PC-9 (cell line): ENCODE measurements around the gene NCAN. TPM values are rescaled to one million over a fixed set of nuclear protein-coding genes. Genes with fewer than 3 reads are reported as not detected.

Experiments
- BruUV-seq: library from RNA; stranded (reverse); fragments of 400-500 nt; replicated peaks from 2 replicates; lab custom pipeline; 2021; lab: Mats Ljungman, UMichigan
- CTCF ChIA-PET: fragments of 300-600 bp; sonication (Branson Sonifier 250); formaldehyde crosslinking; loops from one replicate; lab custom pipeline; 2022; ENCODE audit warnings: antibody characterized with exemption; lab: Charles Lee
- POLR2A ChIA-PET: fragments of 300-600 bp; sonication (Branson Sonifier 250); formaldehyde crosslinking; loops from one replicate; lab custom pipeline; 2022; ENCODE audit warnings: antibody characterized with exemption; ENCODE audit not compliant: unreplicated experiment; lab: Charles Lee
- DNase-seq, 2 experiments: peaks; one replicate each; pipeline versions ENCODE4 v3.0.0 to v3.0.0-alpha.2; 2015 to 2022; ENCODE audit warnings: mixed read lengths in 1 of 2
- H2AFZ ChIP-seq: fragments of 200-600 bp; sonication (generic); 2 replicates; pipeline ENCODE4 v1.8.1; 2017; ENCODE audit warnings: antibody characterized with exemption
- H3F3A ChIP-seq: fragments of 200-600 bp; sonication (generic); 2 replicates; pipeline ENCODE4 v1.8.1; 2017; ENCODE audit warnings: antibody characterized with exemption, mild to moderate bottlenecking, low read depth; ENCODE audit not compliant: insufficient read depth
- H3K27ac ChIP-seq: fragments of 200-600 bp; sonication (generic); 2 replicates; pipeline ENCODE4 v1.6.1; 2016; ENCODE audit warnings: mixed run types
- H3K27me3 ChIP-seq: fragments of 200-600 bp; sonication (generic); 2 replicates; pipeline ENCODE4 v1.6.1; 2016; ENCODE audit warnings: low read depth, mixed run types; ENCODE audit not compliant: insufficient read depth
- H3K36me3 ChIP-seq: fragments of 200-600 bp; sonication (generic); 2 replicates; pipeline ENCODE4 v1.6.1; 2016; ENCODE audit warnings: low read depth, mixed run types
- H3K4me1 ChIP-seq: fragments of 200-600 bp; sonication (generic); replicated peaks from 2 replicates; pipeline ENCODE4 v1.6.1; 2016; ENCODE audit warnings: mixed run types; ENCODE audit not compliant: insufficient read depth
- H3K4me2 ChIP-seq: fragments of 200-600 bp; sonication (generic); 2 replicates; pipeline ENCODE4 v1.6.1; 2017; ENCODE audit warnings: mixed run types
- H3K4me3 ChIP-seq: fragments of 200-600 bp; sonication (generic); 2 replicates; pipeline ENCODE4 v1.6.1; 2016; ENCODE audit warnings: mixed run types
- H3K79me2 ChIP-seq: fragments of 200-600 bp; sonication (generic); 2 replicates; pipeline ENCODE4 v1.6.1; 2017; ENCODE audit warnings: low read depth, mixed run types
- H3K9me2 ChIP-seq: fragments of 200-600 bp; sonication (generic); 2 replicates; pipeline ENCODE4 v1.8.1; 2017; ENCODE audit warnings: mild to moderate bottlenecking; ENCODE audit not compliant: insufficient read depth
- H3K9me3 ChIP-seq: fragments of 200-600 bp; sonication (generic); 2 replicates; pipeline ENCODE4 v1.8.1; 2016; ENCODE audit warnings: low read depth; ENCODE audit not compliant: insufficient read depth
- H4K20me1 ChIP-seq: fragments of 200-600 bp; sonication (generic); 2 replicates; pipeline ENCODE4 v1.8.1; 2017; ENCODE audit not compliant: insufficient read depth
- CTCF ChIP-seq: fragments of 200-600 bp; sonication (generic); conservative IDR thresholded peaks from 2 replicates; pipeline ENCODE4 v1.6.1; 2017; ENCODE audit warnings: mixed run types, antibody characterized with exemption, mild to moderate bottlenecking, moderate library complexity
- EZH2 ChIP-seq: fragments of 200-600 bp; sonication (generic); IDR thresholded peaks from 2 replicates; pipeline ENCODE4 v1.8.0; 2017; ENCODE audit warnings: antibody characterized with exemption, low read depth
- intact Hi-C: fragments of 100-400 bp; cut with micrococcal nuclease; formaldehyde crosslinking; loops from one replicate; pipeline ENCODE4 v1.10.0; 2022; ENCODE audit not compliant: unreplicated experiment
- total RNA-seq: library from RNA; stranded (reverse); gene quantifications from 2 replicates; pipeline ENCODE4 v1.2.3, GENCODE V29; 2021

Gene NCAN
- total RNA-seq, 1 experiment from 2014 or later: not detected

DNA sequence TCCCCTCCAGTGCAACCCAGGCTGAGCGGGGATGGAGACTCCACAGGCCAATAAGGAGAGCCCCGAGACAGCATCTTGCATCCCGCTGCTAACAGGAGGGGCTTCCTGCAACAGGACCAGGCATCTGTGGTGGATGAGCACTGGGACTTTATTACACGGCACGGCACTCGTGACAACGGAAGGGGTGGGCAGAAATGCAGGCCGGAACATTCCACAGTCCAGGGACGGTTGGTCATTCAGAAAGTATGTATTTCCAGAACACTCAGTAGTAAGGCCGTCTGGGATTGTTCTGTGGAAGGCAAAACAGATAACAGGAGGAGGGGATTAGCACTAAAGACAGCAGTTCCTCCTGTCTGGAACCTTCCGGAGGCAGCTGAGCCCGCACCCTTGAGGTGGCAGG, 64.6 kb downstream of the NCAN start:
- no TSS peak for BruUV-seq
- ChIA-PET CTCF (no interaction called here), POLR2A (no interaction called here)
- Histone ChIP-seq H3F3A (no peaks in the 10 kb centered on the region), H3K4me2 (no peak overlapping the region), H3K4me1 (no peaks in the 10 kb centered on the region), H3K79me2 (no peaks in the 10 kb centered on the region), H3K27me3 (no peaks in the 10 kb centered on the region), H3K4me3 (no peak overlapping the region), H4K20me1 (peaks cover 2% of the 10 kb centered on the region; the same call in 1 of the 2 replicates), H2AFZ (no peak overlapping the region), H3K9me2 (no peaks in the 10 kb centered on the region), H3K27ac (no peak overlapping the region), H3K9me3 (no peaks in the 10 kb centered on the region), H3K36me3 (no peaks in the 10 kb centered on the region)
- no peak for DNase-seq
- intact Hi-C loops: no loop called here
- no peak for TF ChIP-seq EZH2
- TF ChIP-seq CTCF: no peak

DNA sequence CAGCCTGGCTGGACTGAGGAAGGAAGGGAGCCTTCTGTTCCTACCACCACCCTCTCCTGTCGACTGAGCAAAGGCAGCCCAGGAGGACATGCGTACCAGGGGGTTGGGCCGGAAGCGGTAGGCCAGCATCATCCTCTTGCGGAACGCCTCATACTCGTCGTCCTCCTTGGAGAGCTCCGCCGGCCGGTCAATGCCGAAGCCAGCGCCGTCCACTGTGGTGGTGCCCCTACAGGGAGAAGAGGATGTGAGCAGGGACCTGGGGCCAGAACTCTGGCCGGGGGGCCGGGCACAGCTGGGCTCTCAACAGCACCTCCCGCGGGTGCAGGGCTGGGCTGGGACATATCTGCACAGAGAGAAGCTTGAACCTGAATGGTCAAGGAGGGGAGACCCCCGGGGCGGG, 65.1 kb downstream of the NCAN start:
- intact Hi-C loops: no loop called here
- CTCF ChIA-PET: no interaction called here

GRCh38 chr19:19278315-19278714, 66.6 kb downstream of the NCAN start:
- H3K9me3 ChIP-seq: no peaks in the 10 kb centered on the region
- CTCF ChIA-PET: no interaction called here

More for the DNA sequence above, 65.1 kb downstream of the NCAN start:
- no peaks in the 10 kb centered on the region for H3K9me2 ChIP-seq
- no peaks in the 10 kb centered on the region for H3F3A ChIP-seq
- H2AFZ ChIP-seq: no peak overlapping the region
- no peaks in the 10 kb centered on the region for H3K79me2 ChIP-seq
- peaks cover 6% of the 10 kb centered on the region; the same call in 1 of the 2 replicates for H4K20me1 ChIP-seq
- H3K27me3 ChIP-seq: no peaks in the 10 kb centered on the region
- no TSS peak for BruUV-seq
- no peaks in the 10 kb centered on the region for H3K9me3 ChIP-seq
- DNase-seq: no peak
- H3K4me3 ChIP-seq: no peak overlapping the region
- H3K4me2 ChIP-seq: no peak overlapping the region
- no peak overlapping the region for H3K27ac ChIP-seq
- POLR2A ChIA-PET: no interaction called here
- no peak for TF ChIP-seq CTCF
- no peak for TF ChIP-seq EZH2
- no peaks in the 10 kb centered on the region for H3K36me3 ChIP-seq
- no peaks in the 10 kb centered on the region for H3K4me1 ChIP-seq

More at GRCh38 chr19:19278315-19278714, 66.6 kb downstream of the NCAN start:
- no TSS peak for BruUV-seq
- Histone ChIP-seq H3K27ac (no peak overlapping the region), H2AFZ (no peak overlapping the region), H3K4me2 (no peak overlapping the region), H3F3A (no peaks in the 10 kb centered on the region), H3K27me3 (no peaks in the 10 kb centered on the region), H3K4me3 (no peak overlapping the region), H4K20me1 (peaks cover 7% of the 10 kb centered on the region; the same call in 1 of the 2 replicates), H3K9me2 (no peaks in the 10 kb centered on the region), H3K36me3 (no peaks in the 10 kb centered on the region), H3K79me2 (no peaks in the 10 kb centered on the region), H3K4me1 (no peaks in the 10 kb centered on the region)
- DNase-seq: no peak
- intact Hi-C loops: no loop called here
- POLR2A ChIA-PET: no interaction called here
- TF ChIP-seq CTCF: no peak
- no peak for TF ChIP-seq EZH2
